Measurements from ENCODE around the gene VPREB1. TPM values are rescaled to one million over a fixed set of nuclear protein-coding genes. Genes with fewer than 3 reads are reported as not detected.
"Not testable (repeated sequence)": the region's sequence is repeated elsewhere in the genome, so short reads cannot be mapped to it uniquely, and the experiment has no call there.

The VPREB1 gene
- total RNA-seq, 1 donor from 2014 or later, result not detected

DNA sequence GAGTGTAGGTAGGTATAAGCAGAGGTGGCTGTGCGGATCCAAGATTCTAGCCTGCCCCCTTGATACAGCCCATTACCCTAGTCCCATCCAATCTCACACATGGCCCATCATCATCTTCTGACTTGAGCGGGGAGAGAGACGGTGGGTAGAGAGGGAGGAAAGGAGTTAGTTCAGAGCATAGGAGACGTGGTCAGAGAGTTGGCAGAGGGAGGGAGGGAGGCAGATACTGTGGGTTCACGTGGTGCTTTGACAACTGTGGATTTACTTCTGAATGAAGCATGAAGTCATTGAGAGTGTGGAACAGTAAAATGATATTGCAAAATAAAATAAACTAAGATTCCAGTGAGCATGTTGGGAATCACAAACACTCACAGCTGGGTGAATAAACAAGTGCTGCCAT lies 31.4 kb upstream of the VPREB1 start:
- DNase-seq (ENCODE audit: low read depth in 2 of 2), result no peak

DNA sequence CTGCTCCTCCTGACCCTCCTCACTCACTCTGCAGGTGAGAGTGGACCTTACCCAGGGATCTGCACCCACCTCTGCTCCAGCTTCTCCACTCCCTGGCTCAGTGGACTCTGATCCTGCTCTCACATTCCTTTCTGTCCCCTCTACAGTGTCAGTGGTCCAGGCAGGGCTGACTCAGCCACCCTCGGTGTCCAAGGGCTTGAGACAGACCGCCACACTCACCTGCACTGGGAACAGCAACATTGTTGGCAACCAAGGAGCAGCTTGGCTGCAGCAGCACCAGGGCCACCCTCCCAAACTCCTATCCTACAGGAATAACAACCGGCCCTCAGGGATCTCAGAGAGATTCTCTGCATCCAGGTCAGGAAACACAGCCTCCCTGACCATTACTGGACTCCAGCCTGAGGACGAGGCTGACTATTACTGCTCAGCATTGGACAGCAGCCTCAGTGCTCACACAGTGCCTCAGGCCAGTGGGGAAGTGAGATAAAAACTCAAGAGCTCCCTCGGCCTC lies 29.7 kb upstream of the VPREB1 start:
- no peak for DNase-seq (ENCODE audit: low read depth in 2 of 2)

DNA sequence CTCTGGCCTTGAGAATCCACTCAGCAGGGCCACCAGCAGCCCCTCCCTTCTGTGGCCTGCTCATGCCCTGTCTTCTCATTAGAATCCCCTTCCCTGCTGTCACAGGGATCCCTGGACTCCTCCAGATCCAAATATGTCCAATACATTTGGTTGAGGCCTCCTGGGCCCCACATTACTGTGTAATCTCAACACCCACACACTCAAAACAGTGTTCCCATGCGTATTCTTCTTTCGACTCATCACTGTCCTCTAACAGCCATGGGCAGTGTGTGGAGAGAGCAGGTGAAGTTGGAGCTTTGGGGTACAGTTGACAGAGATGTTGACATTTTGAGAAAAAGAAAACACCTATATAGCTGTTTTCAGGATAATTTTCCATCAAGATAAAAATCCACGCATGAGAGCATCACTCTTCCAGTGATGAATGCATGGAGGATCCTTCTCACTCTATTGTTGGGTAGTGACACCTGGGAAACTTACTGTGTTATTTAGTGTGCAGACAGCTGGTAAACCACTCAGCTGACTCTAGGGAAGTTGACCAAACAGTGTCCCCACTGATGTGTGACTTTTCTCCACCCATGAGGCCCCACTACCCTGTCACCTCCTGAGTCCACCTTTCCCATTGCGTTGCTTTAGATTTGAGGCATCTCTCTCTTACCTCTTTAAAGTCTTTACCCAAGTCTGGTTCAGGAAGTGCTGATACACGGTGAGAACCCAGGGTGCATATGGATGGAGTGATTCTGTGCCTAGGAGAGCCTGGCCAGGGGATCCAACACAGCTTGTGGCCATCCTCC lies 28.7 kb upstream of the VPREB1 start:
- DNase-seq (ENCODE audit: low read depth in 2 of 2), result no peak

DNA sequence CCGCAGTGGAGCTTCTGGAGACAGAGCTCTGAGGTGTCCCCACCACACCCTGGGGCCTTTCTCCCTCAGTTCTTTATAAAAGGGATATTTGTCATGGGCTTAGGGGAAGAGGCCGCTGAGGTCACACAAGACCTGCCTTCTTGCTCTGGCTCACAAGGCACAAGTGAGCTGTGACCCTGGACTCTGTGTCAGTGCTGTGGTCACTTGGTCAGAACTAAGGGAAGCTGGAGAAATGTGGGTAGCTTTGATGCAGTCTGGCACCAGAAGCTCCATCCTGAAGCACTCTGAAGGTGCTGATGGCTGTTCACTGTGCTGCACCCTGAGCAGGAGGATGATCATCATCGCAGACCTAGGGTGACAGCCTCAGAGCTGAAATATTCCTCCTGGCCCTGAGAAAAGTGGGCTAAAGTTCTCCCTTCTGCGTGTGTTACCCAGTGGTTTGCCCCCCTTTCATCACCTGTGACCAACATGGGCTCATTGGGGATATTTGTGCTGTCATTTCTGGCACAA lies 28.1 kb upstream of the VPREB1 start:
- DNase-seq (ENCODE audit: low read depth in 2 of 2), result no peak

DNA sequence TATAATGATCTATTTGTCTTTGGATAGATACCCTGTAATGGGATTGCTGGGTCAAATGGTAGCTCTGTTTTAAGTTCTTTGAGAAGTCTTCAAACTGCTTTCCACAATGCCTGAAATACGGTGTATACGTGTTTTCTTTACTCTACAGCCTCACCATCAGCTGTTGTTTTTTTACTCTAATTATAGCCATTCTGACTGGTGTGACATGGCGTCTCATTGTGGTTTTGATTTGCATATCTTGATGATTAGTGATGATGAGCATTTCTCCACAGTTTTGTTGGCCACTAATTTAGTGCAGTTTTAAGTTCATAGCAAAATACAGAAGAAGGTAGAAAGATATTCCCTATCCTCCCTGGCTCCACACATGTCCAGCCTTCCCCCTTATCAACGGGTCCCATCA lies 26.3 kb upstream of the VPREB1 start:
- DNase-seq (ENCODE audit: low read depth in 2 of 2), result no peak

DNA sequence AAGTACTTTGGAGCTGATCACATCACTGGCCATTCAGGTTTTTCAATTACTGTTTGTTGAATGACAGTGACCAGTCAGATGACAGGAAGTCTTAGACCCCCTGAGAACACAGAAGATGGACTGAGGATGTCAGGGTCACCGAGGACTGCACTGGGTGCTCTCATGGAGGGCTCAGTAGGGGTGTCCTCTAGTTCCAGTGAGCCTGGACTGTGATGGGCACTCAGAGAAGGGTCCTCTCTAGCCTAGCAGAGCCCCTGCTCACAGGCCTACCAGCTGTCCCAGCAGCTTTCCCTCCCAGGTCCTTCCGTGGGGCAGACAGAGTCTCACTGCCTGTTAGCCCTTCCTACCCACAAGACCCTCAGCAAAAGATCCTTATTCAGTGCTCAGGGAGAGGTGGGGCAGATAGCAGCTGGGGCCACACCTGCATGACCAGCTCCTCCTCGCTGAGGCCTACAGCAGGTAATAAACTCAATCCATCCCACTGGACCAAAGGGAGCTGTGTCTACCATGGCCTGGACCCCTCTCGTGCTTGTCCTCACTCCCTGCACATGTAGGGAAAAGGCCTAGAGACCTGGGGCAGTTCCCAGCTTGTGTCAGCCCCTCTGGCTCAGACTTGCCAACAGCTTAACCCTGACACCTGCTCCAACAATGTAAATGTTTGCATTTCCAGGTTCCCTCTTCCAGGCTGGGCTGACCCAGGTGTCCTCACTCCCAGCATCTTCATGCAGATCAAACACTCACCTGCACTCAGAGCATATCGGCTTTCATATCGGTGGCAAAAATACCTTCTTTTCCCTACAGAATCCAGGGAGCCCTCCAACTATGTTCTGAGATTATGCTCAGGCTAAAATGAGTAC lies 25.2 kb upstream of the VPREB1 start:
- DNase-seq (ENCODE audit: low read depth in 2 of 2), result no peak

DNA sequence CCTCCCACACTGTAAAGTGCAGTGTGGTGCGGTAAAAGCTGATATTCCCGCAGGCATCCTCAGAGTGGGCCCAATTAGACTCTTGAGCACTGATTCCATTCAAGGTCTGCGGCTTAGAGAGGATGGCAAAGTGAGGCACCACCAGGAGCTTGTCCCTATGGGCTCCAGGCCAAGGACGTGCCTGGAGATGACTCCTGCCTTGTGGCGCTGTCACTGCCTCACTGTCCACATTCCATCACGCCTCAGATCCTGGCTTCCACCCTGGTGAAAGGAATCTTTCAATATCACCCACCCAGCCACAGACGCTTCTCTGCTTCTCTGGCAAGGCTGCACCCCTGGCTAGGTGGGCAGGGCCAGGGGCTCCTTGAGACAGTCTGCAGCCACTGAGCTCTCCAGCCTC lies 23.5 kb upstream of the VPREB1 start:
- DNase-seq (ENCODE audit: low read depth in 2 of 2), result not testable (repeated sequence)

DNA sequence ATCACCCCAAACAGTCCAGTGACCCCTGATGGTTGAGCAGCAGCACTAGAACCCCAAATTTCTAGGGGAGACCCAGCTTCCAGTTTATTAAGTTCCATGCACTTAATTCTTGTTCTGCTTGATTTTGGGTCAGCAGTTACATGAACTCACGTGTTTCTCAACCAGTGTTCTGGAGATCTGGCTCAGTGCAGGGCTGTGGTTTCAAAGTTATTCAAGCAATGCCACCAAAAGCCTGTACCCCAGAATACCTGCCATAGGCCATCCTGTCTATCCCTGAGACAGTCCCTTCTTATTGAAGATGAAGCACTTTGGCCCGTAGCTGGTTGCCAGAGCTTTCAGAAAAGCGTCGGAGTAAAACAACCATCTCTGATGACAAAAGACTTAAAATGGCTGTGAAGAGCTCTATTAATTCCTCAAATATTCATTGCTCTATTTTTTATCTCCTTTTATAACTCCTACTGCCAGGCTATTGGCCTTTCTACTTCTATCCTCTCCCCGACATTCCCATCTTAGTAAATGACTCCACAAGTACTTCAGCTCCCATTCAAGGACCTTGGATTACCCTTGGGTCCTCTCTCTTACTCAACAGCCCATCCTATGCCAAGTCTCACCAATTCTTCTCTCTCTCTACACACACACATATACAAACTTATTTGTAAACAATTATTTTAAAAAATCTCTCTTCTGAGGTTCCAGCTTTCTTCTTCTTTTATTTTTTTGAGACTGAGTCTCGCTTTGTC lies 18.0 kb upstream of the VPREB1 start:
- no peak for DNase-seq (ENCODE audit: low read depth in 2 of 2)

DNA sequence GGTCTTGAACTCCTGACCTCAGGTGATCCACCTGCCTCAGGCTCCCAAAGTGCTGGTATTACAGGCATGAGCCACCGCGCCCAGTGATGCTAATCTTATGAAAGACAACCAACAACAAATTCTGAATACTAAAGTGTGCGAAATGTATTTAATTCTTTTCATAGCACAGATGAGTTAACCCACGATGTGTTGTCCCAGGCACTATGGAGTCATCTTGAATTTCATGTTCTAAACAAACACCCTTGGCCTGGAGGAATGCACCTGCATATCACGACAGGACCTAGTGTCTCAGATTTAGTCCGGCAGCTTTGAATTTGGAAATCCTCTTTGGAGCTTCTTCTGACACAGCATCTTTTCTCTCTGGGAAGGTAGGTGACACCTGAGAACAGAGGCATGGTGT lies 16.2 kb upstream of the VPREB1 start:
- DNase-seq (ENCODE audit: low read depth in 2 of 2), result no peak

DNA sequence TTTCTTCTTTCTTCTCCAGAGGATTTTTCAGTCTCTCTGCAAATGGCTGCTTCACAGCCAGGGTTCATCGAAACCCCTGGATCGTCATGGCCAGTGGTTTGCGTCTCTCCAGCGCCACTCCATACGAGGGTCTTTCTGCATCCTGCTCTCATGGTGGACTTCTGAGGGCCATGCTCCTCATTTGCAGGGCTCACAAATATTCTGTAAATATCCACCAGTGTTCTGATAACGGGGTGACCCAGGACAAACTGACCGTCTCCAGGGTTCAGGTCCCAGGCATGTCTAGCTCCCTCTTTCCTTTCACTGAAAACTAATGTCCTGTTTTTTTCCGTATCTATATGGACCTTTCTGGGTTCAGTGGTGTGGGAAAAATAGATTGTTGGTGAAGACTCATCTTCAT lies 15.7 kb upstream of the VPREB1 start:
- no peak for DNase-seq (ENCODE audit: low read depth in 2 of 2)

DNA sequence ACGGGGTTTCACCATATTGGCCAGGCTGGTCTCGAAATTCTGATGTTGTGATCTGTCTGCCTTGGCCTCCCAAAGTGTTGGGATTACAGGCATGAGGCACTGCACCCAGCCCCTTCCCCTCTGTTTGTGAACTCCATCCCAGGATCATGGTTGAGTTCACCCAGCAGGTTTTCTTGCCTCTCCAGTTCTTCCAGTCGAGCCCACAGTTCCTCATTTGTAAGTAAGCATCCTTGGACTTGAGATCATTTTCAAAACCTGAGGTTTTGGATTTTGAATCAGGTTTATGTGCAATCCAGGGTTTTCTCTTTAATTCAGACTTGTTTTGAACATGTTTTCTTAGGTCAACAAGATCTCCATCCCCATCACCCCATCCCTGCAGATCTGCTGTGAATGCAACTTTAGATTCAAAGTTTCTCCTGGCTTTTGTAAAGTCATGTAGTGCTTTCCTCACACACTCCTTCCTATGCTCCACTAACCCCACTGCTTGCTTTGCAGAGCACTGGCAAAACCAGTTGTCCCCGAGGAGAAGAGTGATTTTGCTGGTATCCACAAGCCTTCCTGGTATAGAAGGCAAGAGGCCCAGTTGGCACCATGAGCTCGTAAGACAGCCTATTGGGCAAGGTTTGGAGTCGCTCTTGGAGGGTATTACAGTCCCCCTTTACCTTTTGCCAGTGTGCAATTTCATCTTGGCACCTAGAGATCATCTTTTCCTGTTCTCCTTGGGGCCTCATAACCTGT lies 14.7 kb upstream of the VPREB1 start:
- DNase-seq (ENCODE audit: low read depth in 2 of 2), result no peak

DNA sequence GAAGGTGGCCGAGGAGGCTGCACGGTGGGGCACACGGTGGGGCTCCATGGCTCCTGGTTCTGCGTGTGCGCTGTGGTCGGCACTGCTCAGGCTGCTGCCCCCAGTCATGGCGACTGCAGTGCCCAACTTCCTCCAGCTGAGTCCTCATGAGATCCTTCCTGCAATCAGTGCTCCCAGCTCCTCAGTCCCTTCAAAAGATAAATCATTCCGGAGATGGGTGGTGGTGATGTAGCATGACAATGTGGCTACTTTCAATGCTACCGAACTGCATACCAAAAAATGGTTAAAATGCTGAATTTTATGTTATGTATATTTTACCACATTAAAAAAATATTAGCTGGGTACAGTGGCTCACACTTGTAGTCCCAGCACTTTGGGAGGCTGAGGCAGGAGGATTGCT lies 14.1 kb upstream of the VPREB1 start:
- no peak for DNase-seq (ENCODE audit: low read depth in 2 of 2)

DNA sequence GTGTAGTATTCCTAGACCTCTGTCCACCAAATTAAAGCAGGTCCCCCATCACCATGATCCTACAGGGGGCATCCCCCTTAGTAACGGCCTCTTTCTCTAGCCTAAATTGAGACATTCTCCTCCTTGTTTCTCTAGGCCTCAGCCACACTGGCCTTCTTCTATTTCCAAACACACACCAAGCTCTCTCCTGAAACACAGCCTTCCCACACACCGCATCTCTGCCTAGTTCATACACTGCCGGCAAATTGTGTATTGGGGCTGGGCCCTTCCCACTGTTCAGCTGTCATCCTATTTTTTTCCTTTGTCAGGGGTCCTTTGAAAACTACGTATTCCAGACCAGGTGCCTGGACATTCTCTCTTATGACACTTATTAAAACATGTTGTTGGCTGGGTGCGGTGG lies 11.5 kb upstream of the VPREB1 start:
- no peak for DNase-seq (ENCODE audit: low read depth in 2 of 2)

DNA sequence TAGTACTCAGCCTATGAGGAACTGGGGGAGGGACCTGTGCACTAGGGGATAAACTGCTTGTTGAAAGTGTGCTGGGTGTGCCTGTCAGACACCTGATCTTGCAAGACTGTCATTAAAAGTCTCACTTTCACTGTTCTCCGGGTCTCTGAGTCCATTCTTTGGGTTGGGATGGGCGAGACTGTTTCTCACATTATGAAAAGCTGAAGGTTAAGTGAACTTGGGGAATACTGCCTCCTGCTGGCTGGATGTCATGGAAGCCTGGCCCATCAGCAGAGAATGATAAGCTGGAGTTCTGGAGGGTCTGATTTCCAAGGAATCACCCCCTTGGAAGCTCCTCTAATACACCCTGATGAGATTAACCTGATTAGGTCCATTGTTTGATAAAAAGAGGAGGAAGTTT lies 9.0 kb upstream of the VPREB1 start:
- peak; percentile 7 to 38 for DNase-seq (ENCODE audit: low read depth in 2 of 2)

DNA sequence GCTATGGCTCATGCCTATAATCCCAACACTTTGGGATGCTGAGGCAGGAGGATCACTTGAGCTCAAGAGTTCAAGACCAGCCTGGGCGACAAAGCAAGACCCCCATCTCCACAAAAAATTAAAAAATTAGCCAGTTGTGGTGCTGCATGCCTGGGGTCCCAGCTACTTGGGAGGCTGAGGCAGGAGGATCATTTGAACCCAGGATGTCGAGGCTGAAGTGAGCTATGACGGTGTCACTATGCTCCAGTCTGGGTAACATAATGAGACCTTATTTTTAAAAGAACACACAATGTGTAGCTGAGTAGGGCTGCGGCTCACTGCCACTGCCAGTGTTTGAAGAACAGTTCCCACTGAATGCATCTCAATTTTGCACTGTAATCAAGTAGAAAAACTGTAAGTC lies 7.1 kb upstream of the VPREB1 start:
- DNase-seq (ENCODE audit: low read depth in 2 of 2), result no peak

DNA sequence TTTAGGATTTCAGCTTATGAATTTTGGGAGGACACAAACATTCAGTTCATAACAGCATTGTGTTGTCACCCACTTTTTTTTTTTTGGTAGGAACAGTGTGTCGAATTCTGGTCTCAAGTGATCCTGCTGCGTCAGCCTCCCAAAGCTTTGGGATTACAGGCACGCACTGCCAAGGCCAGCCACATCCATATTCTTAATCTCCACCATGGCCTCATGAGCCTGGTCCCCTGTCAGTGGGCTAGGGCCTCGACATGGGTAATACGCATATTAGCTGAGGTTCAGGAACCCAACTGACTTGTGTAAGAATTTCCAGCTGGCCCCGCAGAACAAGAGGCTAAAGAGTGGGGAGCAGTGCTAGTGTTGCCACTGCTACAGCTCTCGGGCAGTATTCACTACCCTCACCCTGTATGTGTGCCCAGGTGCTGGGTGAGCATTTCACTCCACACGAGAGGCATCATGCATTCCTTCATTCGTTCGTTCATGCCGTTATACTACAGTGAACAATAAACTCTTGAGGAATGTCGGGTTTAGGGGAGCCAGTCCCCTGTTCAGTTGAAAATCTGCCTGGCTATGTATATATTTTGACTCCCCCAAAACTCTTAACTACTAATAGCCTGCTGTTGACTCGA lies 5.2 kb upstream of the VPREB1 start:
- no peak for DNase-seq (ENCODE audit: low read depth in 2 of 2)

DNA sequence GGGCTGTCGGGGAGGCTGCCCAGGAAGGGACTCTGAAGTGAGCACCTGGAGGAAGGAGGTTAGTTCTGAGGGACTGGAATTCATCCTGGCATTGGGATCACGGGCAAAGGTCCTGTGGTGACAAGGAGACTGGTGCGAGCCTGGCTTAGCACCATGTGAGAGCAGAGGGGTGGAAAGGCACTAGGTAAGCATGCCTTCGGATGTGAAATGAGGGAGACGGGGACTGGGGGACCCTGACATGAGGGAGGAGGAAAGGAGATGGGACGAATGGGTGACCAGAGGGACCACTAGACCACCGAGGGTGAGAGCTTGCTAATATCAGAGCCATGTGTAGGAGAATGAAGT lies 3.1 kb upstream of the VPREB1 start:
- no peak for DNase-seq (ENCODE audit: low read depth in 2 of 2)

DNA sequence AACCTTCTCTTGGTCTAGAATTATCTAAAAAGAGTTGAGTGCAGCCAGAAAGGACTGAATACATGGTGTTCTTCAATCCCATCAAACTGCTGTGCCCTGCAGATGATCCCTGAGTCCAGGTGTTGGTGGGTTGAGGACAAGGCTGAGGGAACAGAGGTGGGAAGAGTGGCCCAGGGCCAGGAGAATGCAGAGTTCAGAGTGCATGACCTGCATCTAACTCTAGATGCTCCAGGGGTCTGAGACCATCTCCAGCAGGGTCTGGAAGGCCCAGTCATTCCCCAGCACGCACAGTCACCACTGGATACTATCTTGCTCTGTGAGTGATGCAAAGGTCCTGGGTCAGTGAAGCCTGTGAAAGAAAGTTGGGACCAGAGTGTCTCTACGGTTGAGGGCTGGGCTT lies 2.1 kb upstream of the VPREB1 start:
- DNase-seq (ENCODE audit: low read depth in 2 of 2), result no peak

DNA sequence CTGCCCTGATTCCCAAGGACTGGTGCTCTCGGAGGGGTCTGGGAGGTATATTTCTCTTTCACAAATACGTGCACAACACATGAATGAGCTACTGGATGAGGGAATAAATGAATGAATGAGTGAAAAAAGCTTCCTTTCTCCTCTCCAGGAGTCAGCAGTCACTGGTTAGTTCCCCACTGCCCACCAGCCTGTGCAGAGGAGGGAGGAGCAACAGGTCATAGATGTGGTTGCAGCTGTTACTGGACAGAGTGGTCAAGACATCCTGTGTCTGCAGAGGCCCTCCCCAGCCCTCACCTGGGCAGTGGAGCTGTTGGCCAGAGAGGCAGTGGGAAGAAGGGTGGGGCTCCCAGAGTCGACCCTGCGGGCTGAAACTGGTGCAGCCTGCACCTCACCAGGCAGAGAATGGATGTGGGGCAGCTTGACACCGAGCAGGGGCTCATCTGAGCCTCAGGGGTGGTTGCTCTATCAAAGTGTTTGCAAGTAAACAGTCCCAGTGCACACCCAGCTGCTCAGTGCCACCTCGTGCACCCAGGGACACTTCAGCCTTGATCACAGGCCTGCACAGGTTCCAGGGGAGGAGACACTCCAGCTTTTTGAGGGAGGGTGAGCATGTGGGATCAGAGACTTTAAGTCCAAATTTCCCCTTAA lies 1.4 kb upstream of the VPREB1 start:
- no peak for DNase-seq (ENCODE audit: low read depth in 2 of 2)

DNA sequence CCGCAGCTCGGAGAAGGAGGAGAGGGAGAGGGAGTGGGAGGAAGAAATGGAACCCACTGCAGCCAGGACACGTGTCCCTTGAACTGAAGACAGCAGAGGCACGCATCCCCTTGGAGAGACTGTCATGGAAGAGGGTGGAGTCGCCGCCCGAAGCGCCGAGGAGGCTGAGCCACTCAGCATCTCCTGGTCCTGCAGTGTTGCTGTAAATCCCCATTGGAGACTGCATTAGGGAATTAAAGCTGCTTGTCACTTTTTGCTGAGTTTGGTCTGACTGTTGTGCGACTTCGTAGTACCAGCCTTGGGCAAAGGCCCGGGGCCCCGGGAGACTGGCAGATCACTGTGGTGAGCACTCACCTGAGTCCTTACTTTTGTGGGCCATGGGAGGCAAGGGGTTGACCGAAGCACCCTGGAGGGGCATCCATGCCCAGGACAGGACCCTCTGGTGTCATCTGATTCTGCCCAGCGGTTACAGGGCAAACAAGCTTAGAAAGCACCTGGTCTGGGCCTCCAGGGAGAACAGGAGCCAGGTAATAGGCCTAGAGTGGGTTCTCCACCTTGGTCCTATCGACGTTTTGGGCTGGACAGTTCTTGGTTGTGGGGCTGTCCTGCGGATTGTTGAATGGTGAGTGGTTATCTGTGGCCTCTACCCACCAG lies 797 bp downstream of the VPREB1 start:
- DNase-seq (ENCODE audit: low read depth in 2 of 2), result no peak
